ENCODE results near the gene NR2F2.

NR2F2 gene

GRCh38 chr15:96300836-96301235 is 29.7 kb upstream of the NR2F2 start:
- TF ChIP-seq SPI1 (IDR thresholded peaks at IDR 0.05; ENCODE audit: low read depth, low read length), result no peak
- TF ChIP-seq TAF1 (IDR thresholded peaks at IDR 0.05; ENCODE audit: low read depth, low read length), result no peak
- no peak for TF ChIP-seq PAX5 (IDR thresholded peaks at IDR 0.05; ENCODE audit: insufficient read depth, low read length, severe bottlenecking)
- no peak for TF ChIP-seq POLR2A (IDR thresholded peaks at IDR 0.05; ENCODE audit: low read depth, low read length)
- TF ChIP-seq POLR2AphosphoS5 (IDR thresholded peaks at IDR 0.05; ENCODE audit: low read depth, low read length), result no peak
- no peak for TF ChIP-seq POU2F2 (IDR thresholded peaks at IDR 0.05; ENCODE audit: low read depth, low read length)
- DNase-seq (ENCODE audit: insufficient read length, low spot score), result no peak
- no peak for FAIRE-seq

GRCh38 chr15:96303503-96304056 is 26.9 kb upstream of the NR2F2 start:
- no peak for DNase-seq (ENCODE audit: insufficient read length, low spot score)
- TF ChIP-seq POU2F2 (IDR thresholded peaks at IDR 0.05; ENCODE audit: low read depth, low read length) (no peak), PAX5 (IDR thresholded peaks at IDR 0.05; ENCODE audit: insufficient read depth, low read length, severe bottlenecking) (no peak), POLR2AphosphoS5 (IDR thresholded peaks at IDR 0.05; ENCODE audit: low read depth, low read length) (no peak), TAF1 (IDR thresholded peaks at IDR 0.05; ENCODE audit: low read depth, low read length) (no peak), SPI1 (IDR thresholded peaks at IDR 0.05; ENCODE audit: low read depth, low read length) (no peak), POLR2A (IDR thresholded peaks at IDR 0.05; ENCODE audit: low read depth, low read length) (no peak)
- FAIRE-seq, result no peak

- no peak for FAIRE-seq
Measured at GRCh38 chr15:96304839-96305238, 25.7 kb upstream of the NR2F2 start.

GRCh38 chr15:96306321-96306720 is 24.2 kb upstream of the NR2F2 start:
- no peak for FAIRE-seq
- TF ChIP-seq SPI1 (IDR thresholded peaks at IDR 0.05; ENCODE audit: low read depth, low read length) (no peak), POU2F2 (IDR thresholded peaks at IDR 0.05; ENCODE audit: low read depth, low read length) (no peak), POLR2AphosphoS5 (IDR thresholded peaks at IDR 0.05; ENCODE audit: low read depth, low read length) (no peak), TAF1 (IDR thresholded peaks at IDR 0.05; ENCODE audit: low read depth, low read length) (no peak), PAX5 (IDR thresholded peaks at IDR 0.05; ENCODE audit: insufficient read depth, low read length, severe bottlenecking) (no peak), POLR2A (IDR thresholded peaks at IDR 0.05; ENCODE audit: low read depth, low read length) (no peak)
- DNase-seq (ENCODE audit: insufficient read length, low spot score), result no peak

More at GRCh38 chr15:96304839-96305238, 25.7 kb upstream of the NR2F2 start:
- no peak for DNase-seq (ENCODE audit: insufficient read length, low spot score)
- no peak for TF ChIP-seq POU2F2 (IDR thresholded peaks at IDR 0.05; ENCODE audit: low read depth, low read length)
- no peak for TF ChIP-seq SPI1 (IDR thresholded peaks at IDR 0.05; ENCODE audit: low read depth, low read length)
- TF ChIP-seq POLR2A (IDR thresholded peaks at IDR 0.05; ENCODE audit: low read depth, low read length), result no peak
- no peak for TF ChIP-seq PAX5 (IDR thresholded peaks at IDR 0.05; ENCODE audit: insufficient read depth, low read length, severe bottlenecking)
- TF ChIP-seq TAF1 (IDR thresholded peaks at IDR 0.05; ENCODE audit: low read depth, low read length), result no peak
- no peak for TF ChIP-seq POLR2AphosphoS5 (IDR thresholded peaks at IDR 0.05; ENCODE audit: low read depth, low read length)

GRCh38 chr15:96307856-96308394 is 22.6 kb upstream of the NR2F2 start:
- no peak for DNase-seq (ENCODE audit: insufficient read length, low spot score)
- TF ChIP-seq TAF1 (IDR thresholded peaks at IDR 0.05; ENCODE audit: low read depth, low read length), result no peak
- no peak for FAIRE-seq

- FAIRE-seq, result no peak
- no peak for DNase-seq (ENCODE audit: insufficient read length, low spot score)
- TF ChIP-seq TAF1 (IDR thresholded peaks at IDR 0.05; ENCODE audit: low read depth, low read length) (no peak), POLR2A (IDR thresholded peaks at IDR 0.05; ENCODE audit: low read depth, low read length) (no peak), POU2F2 (IDR thresholded peaks at IDR 0.05; ENCODE audit: low read depth, low read length) (no peak), POLR2AphosphoS5 (IDR thresholded peaks at IDR 0.05; ENCODE audit: low read depth, low read length) (no peak), SPI1 (IDR thresholded peaks at IDR 0.05; ENCODE audit: low read depth, low read length) (no peak), PAX5 (IDR thresholded peaks at IDR 0.05; ENCODE audit: insufficient read depth, low read length, severe bottlenecking) (no peak)
Measured at GRCh38 chr15:96309143-96309660, 21.3 kb upstream of the NR2F2 start.

- TF ChIP-seq POLR2A (IDR thresholded peaks at IDR 0.05; ENCODE audit: low read depth, low read length) (no peak), POLR2AphosphoS5 (IDR thresholded peaks at IDR 0.05; ENCODE audit: low read depth, low read length) (no peak), SPI1 (IDR thresholded peaks at IDR 0.05; ENCODE audit: low read depth, low read length) (no peak), POU2F2 (IDR thresholded peaks at IDR 0.05; ENCODE audit: low read depth, low read length) (no peak), PAX5 (IDR thresholded peaks at IDR 0.05; ENCODE audit: insufficient read depth, low read length, severe bottlenecking) (no peak), TAF1 (IDR thresholded peaks at IDR 0.05; ENCODE audit: low read depth, low read length) (no peak)
- FAIRE-seq (no peak), DNase-seq (ENCODE audit: insufficient read length, low spot score) (no peak)
Measured at GRCh38 chr15:96311256-96311955, 19.1 kb upstream of the NR2F2 start.

- TF ChIP-seq POU2F2 (IDR thresholded peaks at IDR 0.05; ENCODE audit: low read depth, low read length) (no peak), SPI1 (IDR thresholded peaks at IDR 0.05; ENCODE audit: low read depth, low read length) (no peak), POLR2A (IDR thresholded peaks at IDR 0.05; ENCODE audit: low read depth, low read length) (no peak), POLR2AphosphoS5 (IDR thresholded peaks at IDR 0.05; ENCODE audit: low read depth, low read length) (no peak), PAX5 (IDR thresholded peaks at IDR 0.05; ENCODE audit: insufficient read depth, low read length, severe bottlenecking) (no peak), TAF1 (IDR thresholded peaks at IDR 0.05; ENCODE audit: low read depth, low read length) (no peak)
- DNase-seq (ENCODE audit: insufficient read length, low spot score), result no peak
Measured at GRCh38 chr15:96311956-96312294, 18.6 kb upstream of the NR2F2 start.

GRCh38 chr15:96312641-96313335 is 17.7 kb upstream of the NR2F2 start:
- no peak for DNase-seq (ENCODE audit: insufficient read length, low spot score)
- TF ChIP-seq PAX5 (IDR thresholded peaks at IDR 0.05; ENCODE audit: insufficient read depth, low read length, severe bottlenecking) (no peak), TAF1 (IDR thresholded peaks at IDR 0.05; ENCODE audit: low read depth, low read length) (no peak), POLR2A (IDR thresholded peaks at IDR 0.05; ENCODE audit: low read depth, low read length) (no peak), SPI1 (IDR thresholded peaks at IDR 0.05; ENCODE audit: low read depth, low read length) (no peak), POLR2AphosphoS5 (IDR thresholded peaks at IDR 0.05; ENCODE audit: low read depth, low read length) (no peak), POU2F2 (IDR thresholded peaks at IDR 0.05; ENCODE audit: low read depth, low read length) (no peak)
- no peak for FAIRE-seq

More at GRCh38 chr15:96311956-96312294, 18.6 kb upstream of the NR2F2 start:
- FAIRE-seq, result no peak
